CD4-positive, alpha-beta T cell (primary cell): ENCODE measurements around the gene FN1. TPM values are rescaled to one million over a fixed set of nuclear protein-coding genes. Genes with fewer than 3 reads are reported as not detected.

Source experiments
- ATAC-seq: fragments of 200-7000 bp; cut with Tn5 transposase; one replicate; pipeline ENCODE4 v1.10.0; 2022; ENCODE audit warnings: mild to moderate bottlenecking; ENCODE audit not compliant: poor library complexity
- CTCF ChIA-PET: fragments of 350-600 bp; sonication (Branson Sonifier 250); formaldehyde crosslinking; loops from one replicate; lab custom pipeline; 2021; ENCODE audit warnings: antibody characterized with exemption, inconsistent platforms; lab: Charles Lee
- POLR2A ChIA-PET: fragments of 350-600 bp; sonication (Branson Sonifier 250); formaldehyde crosslinking; loops from one replicate; lab custom pipeline; 2021; ENCODE audit warnings: antibody characterized with exemption, inconsistent platforms; lab: Charles Lee
- DNase-seq, 14 experiments: peaks; one replicate each; pipeline ENCODE4 v3.0.0-alpha.2; 2013 to 2020; ENCODE audit warnings: mixed read lengths in 2 of 14
- H3K27ac ChIP-seq, 2 donors: one replicate each; pipeline versions ENCODE4 v1.5.1 to v1.7.0; 2013; ENCODE audit warnings: low read length in 2 of 2, low read depth in 1 of 2, mild to moderate bottlenecking in 1 of 2
- H3K27me3 ChIP-seq, 2 experiments: 1 replicate in 1 of 2; 2 replicates in 1 of 2; pipeline versions ENCODE4 v1.6.1 to v1.7.0; 2013; ENCODE audit warnings: low read length in 2 of 2, control low read depth in 1 of 2, mild to moderate bottlenecking in 1 of 2, moderate library complexity in 1 of 2; ENCODE audit not compliant: insufficient read depth in 2 of 2, control insufficient read depth in 1 of 2
- H3K36me3 ChIP-seq: one replicate; pipeline ENCODE4 v1.6.1; 2013; ENCODE audit warnings: low read length, control low read depth; ENCODE audit not compliant: insufficient read depth
- H3K4me1 ChIP-seq: one replicate; pipeline ENCODE4 v1.6.1; 2013; ENCODE audit warnings: low read length, control low read depth; ENCODE audit not compliant: insufficient read depth
- H3K4me3 ChIP-seq: one replicate; pipeline ENCODE4 v1.5.1; 2013; ENCODE audit warnings: mild to moderate bottlenecking, low read length, moderate library complexity
- H3K9me3 ChIP-seq, 2 experiments: 1 replicate in 1 of 2; 2 replicates in 1 of 2; pipeline versions ENCODE4 v1.6.1 to v1.7.0; 2013; ENCODE audit warnings: low read length in 2 of 2, mild to moderate bottlenecking in 2 of 2, control low read depth in 1 of 2, moderate library complexity in 1 of 2; ENCODE audit not compliant: control insufficient read depth in 1 of 2, insufficient read depth in 1 of 2
- H3K27ac Mint-ChIP-seq: one replicate; pipeline ENCODE4 v1.8.0; 2020; ENCODE audit warnings: mixed read lengths
- H3K27me3 Mint-ChIP-seq: one replicate; pipeline ENCODE4 v1.8.0; 2021; ENCODE audit warnings: mixed read lengths
- H3K36me3 Mint-ChIP-seq: one replicate; pipeline ENCODE4 v1.8.0; 2021; ENCODE audit warnings: low read depth, mixed read lengths
- H3K4me1 Mint-ChIP-seq: one replicate; pipeline ENCODE4 v1.8.0; 2021; ENCODE audit warnings: low read depth, mixed read lengths
- H3K4me3 Mint-ChIP-seq: one replicate; pipeline ENCODE4 v1.8.0; 2020; ENCODE audit warnings: mild to moderate bottlenecking, mixed read lengths
- H3K9me3 Mint-ChIP-seq: one replicate; pipeline ENCODE4 v1.8.0; 2020; ENCODE audit warnings: mixed read lengths
- CTCF ChIP-seq: fragments of 200-600 bp; IDR thresholded peaks from one replicate; pipeline ENCODE4 v1.8.0; 2022; ENCODE audit warnings: antibody characterized with exemption, mild to moderate bottlenecking
- intact Hi-C, 2 experiments: fragments of 100-400 bp; cut with DNase I in 1 of 2; cut with micrococcal nuclease in 1 of 2; formaldehyde crosslinking; loops; one replicate each; pipeline versions ENCODE4 v1.15.1 to v1.9.0; 2023 to 2025; cut with DNase I, micrococcal nuclease
- total RNA-seq, 174 experiments: library from RNA in 2 of 174; stranded (reverse) in 2 of 174; gene quantifications; one replicate each; pipeline ENCODE4 v1.2.3 and lab custom pipeline; 2021 to 2026

The FN1 gene
- total RNA-seq, 2 experiments from 2014 or later = 0.41 to 0.61 TPM

- Mint-ChIP-seq H3K4me3 (no peak overlapping the region), H3K36me3 (peaks cover 20% of the 10 kb centered on the region), H3K27ac (no peak overlapping the region), H3K4me1 (no peaks in the 10 kb centered on the region), H3K9me3 (no peaks in the 10 kb centered on the region), H3K27me3 (no peaks in the 10 kb centered on the region)
- ATAC-seq (no peak), DNase-seq (no peak)
- no peak overlapping the region for H3K27ac ChIP-seq
- H3K4me3 ChIP-seq = no peak overlapping the region
- no peaks in the 10 kb centered on the region for H3K36me3 ChIP-seq
- no peaks in the 10 kb centered on the region for H3K4me1 ChIP-seq
- peaks cover 0 to 5% of the 10 kb centered on the region in 2 experiments for H3K9me3 ChIP-seq
- POLR2A ChIA-PET = no interaction called here
- TF ChIP-seq CTCF = no peak
- CTCF ChIA-PET = no interaction called here
- intact Hi-C loops = no loop called here
- no peaks in the 10 kb centered on the region for H3K27me3 ChIP-seq
Observed at GRCh38 chr2:215378045-215378444, 57.8 kb downstream of the FN1 start.

- no peak overlapping the region for H3K27ac Mint-ChIP-seq
- H3K27me3 Mint-ChIP-seq = no peaks in the 10 kb centered on the region
- no peaks in the 10 kb centered on the region for H3K4me1 Mint-ChIP-seq
- Histone ChIP-seq H3K4me1 (no peaks in the 10 kb centered on the region), H3K4me3 (no peak overlapping the region), H3K36me3 (no peaks in the 10 kb centered on the region), H3K27ac (no peak overlapping the region), H3K9me3 (peaks cover 0 to 5% of the 10 kb centered on the region in 2 experiments), H3K27me3 (no peaks in the 10 kb centered on the region)
- POLR2A ChIA-PET = no interaction called here
- no peak for DNase-seq
- no peak for ATAC-seq
- TF ChIP-seq CTCF = no peak
- H3K36me3 Mint-ChIP-seq = peaks cover 20% of the 10 kb centered on the region
- CTCF ChIA-PET = no interaction called here
- no peak overlapping the region for H3K4me3 Mint-ChIP-seq
- intact Hi-C loops = no loop called here
- H3K9me3 Mint-ChIP-seq = no peaks in the 10 kb centered on the region
Observed at GRCh38 chr2:215377283-215377682, 58.6 kb downstream of the FN1 start.

- Histone ChIP-seq H3K4me1 (no peaks in the 10 kb centered on the region), H3K4me3 (no peak overlapping the region), H3K36me3 (no peaks in the 10 kb centered on the region), H3K9me3 (peaks cover 0 to 5% of the 10 kb centered on the region in 2 experiments), H3K27me3 (no peaks in the 10 kb centered on the region), H3K27ac (no peak overlapping the region)
- Mint-ChIP-seq H3K27ac (no peak overlapping the region), H3K9me3 (no peaks in the 10 kb centered on the region), H3K4me3 (no peak overlapping the region), H3K36me3 (peaks cover 20% of the 10 kb centered on the region), H3K4me1 (no peaks in the 10 kb centered on the region), H3K27me3 (no peaks in the 10 kb centered on the region)
- TF ChIP-seq CTCF = no peak
- no peak for ATAC-seq
- intact Hi-C loops = no loop called here
- CTCF ChIA-PET = no interaction called here
- POLR2A ChIA-PET = no interaction called here
- DNase-seq = no peak
Observed at GRCh38 chr2:215376103-215376780, 59.6 kb downstream of the FN1 start.
